ENCODE measurements around the gene PRIMA1.

DNA sequence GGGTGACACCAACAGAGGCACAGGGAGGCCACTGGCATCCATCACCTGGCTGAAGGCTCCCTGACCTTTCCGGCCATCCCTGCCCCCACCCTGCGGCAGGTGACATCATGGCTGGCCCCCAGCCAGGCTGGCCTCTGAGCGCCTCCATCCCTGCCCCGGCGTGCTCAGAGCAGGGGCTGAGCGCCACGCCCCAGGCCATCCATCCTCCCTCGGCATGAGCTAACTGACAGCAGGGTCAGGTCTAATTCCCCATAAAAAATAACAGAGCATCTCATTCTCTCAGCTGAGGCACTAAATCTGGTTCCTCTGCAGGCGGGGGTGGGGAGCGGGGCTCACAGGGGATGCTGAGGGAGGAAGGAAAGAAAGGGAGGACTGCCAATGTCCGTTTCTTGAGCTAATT is 50.7 kb downstream of the PRIMA1 start:
- TF ChIP-seq, protein P1, sequence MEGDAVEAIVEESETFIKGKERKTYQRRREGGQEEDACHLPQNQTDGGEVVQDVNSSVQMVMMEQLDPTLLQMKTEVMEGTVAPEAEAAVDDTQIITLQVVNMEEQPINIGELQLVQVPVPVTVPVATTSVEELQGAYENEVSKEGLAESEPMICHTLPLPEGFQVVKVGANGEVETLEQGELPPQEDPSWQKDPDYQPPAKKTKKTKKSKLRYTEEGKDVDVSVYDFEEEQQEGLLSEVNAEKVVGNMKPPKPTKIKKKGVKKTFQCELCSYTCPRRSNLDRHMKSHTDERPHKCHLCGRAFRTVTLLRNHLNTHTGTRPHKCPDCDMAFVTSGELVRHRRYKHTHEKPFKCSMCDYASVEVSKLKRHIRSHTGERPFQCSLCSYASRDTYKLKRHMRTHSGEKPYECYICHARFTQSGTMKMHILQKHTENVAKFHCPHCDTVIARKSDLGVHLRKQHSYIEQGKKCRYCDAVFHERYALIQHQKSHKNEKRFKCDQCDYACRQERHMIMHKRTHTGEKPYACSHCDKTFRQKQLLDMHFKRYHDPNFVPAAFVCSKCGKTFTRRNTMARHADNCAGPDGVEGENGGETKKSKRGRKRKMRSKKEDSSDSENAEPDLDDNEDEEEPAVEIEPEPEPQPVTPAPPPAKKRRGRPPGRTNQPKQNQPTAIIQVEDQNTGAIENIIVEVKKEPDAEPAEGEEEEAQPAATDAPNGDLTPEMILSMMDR (IDR thresholded peaks at IDR 0.05): no peak
- no peak for TF ChIP-seq EP300 (IDR thresholded peaks at IDR 0.05)
- TF ChIP-seq POLR2A (IDR thresholded peaks at IDR 0.05): no peak
